WTC11 (cell line): Measurements from ENCODE around the gene CCDC88B. TPM values are rescaled to one million over a fixed set of nuclear protein-coding genes. Genes with fewer than 3 reads are reported as not detected.

Experiments
- ATAC-seq: fragments of 200-7000 bp; cut with Tn5 transposase; 2 replicates; pipeline ENCODE4 v1.10.0; 2021; ENCODE audit warnings: mild to moderate bottlenecking, moderate library complexity
- CTCF ChIA-PET: fragments of 300-600 bp; sonication (Branson Sonifier 250); formaldehyde crosslinking; loops from one replicate; lab custom pipeline; 2021; ENCODE audit warnings: antibody characterized with exemption; lab: Charles Lee
- POLR2A ChIA-PET: fragments of 350-600 bp; sonication (Branson Sonifier 250); formaldehyde crosslinking; loops from one replicate; lab custom pipeline; 2021; ENCODE audit warnings: antibody characterized with exemption; lab: Charles Lee
- DNase-seq: peaks from one replicate; pipeline ENCODE4 v3.0.0; 2021; ENCODE audit warnings: low spot score
- H3K27ac Mint-ChIP-seq: 2 replicates; pipeline ENCODE4 v1.8.0; 2021; ENCODE audit warnings: mixed read lengths
- H3K27me3 Mint-ChIP-seq: 2 replicates; pipeline ENCODE4 v1.8.0; 2021; ENCODE audit warnings: low read depth, mild to moderate bottlenecking, moderate library complexity, mixed read lengths
- H3K36me3 Mint-ChIP-seq: 2 replicates; pipeline ENCODE4 v1.8.0; 2021; ENCODE audit warnings: mixed read lengths
- H3K4me1 Mint-ChIP-seq: 2 replicates; pipeline ENCODE4 v1.8.0; 2022; ENCODE audit warnings: mixed read lengths
- H3K4me3 Mint-ChIP-seq: 2 replicates; pipeline ENCODE4 v1.8.0; 2021; ENCODE audit warnings: mild to moderate bottlenecking, moderate library complexity, mixed read lengths
- H3K9me3 Mint-ChIP-seq: 2 replicates; pipeline ENCODE4 v1.8.0; 2021; ENCODE audit warnings: mixed read lengths
- CDX4 ChIP-seq: fragments of 250-450 bp; sonication (Bioruptor Pico); IDR thresholded peaks from 2 replicates; pipeline ENCODE4 v1.9.0; 2021; ENCODE audit warnings: moderate library complexity, mild to moderate bottlenecking, inconsistent platforms, borderline replicate concordance
- ELF4 ChIP-seq: sonication (generic); formaldehyde crosslinking; IDR thresholded peaks from 2 replicates; pipeline ENCODE4 v1.8.1; 2022; ENCODE audit warnings: low read depth, mild to moderate bottlenecking, moderate library complexity, missing genetic modification reagents
- EMX1 ChIP-seq: fragments of 250-450 bp; sonication (Bioruptor Pico); IDR thresholded peaks from 2 replicates; pipeline ENCODE4 v1.8.0; 2021; ENCODE audit warnings: mild to moderate bottlenecking
- FOXJ3 ChIP-seq: sonication (generic); formaldehyde crosslinking; IDR thresholded peaks from 2 replicates; pipeline ENCODE4 v1.9.0; 2021; ENCODE audit warnings: missing genetic modification reagents, mild to moderate bottlenecking, borderline replicate concordance
- JUN ChIP-seq: sonication (generic); formaldehyde crosslinking; IDR thresholded peaks from 2 replicates; pipeline ENCODE4 v1.8.0; 2023; ENCODE audit warnings: mild to moderate bottlenecking, missing genetic modification reagents
- NR1H2 ChIP-seq: sonication (generic); formaldehyde crosslinking; IDR thresholded peaks from 2 replicates; pipeline ENCODE4 v1.9.0; 2021; ENCODE audit warnings: mild to moderate bottlenecking, moderate library complexity, missing genetic modification reagents
- NR3C1 ChIP-seq: sonication (generic); formaldehyde crosslinking; conservative IDR thresholded peaks from 2 replicates; pipeline ENCODE4 v1.8.1; 2023; ENCODE audit warnings: low read depth, mild to moderate bottlenecking, missing genetic modification reagents
- SMAD3 ChIP-seq: sonication (generic); formaldehyde crosslinking; IDR thresholded peaks from 2 replicates; pipeline ENCODE4 v1.8.0; 2022; ENCODE audit warnings: missing genetic modification reagents, mild to moderate bottlenecking, borderline replicate concordance
- TCF7 ChIP-seq: sonication (generic); formaldehyde crosslinking; IDR thresholded peaks from 2 replicates; pipeline ENCODE4 v1.8.0; 2022; ENCODE audit warnings: mild to moderate bottlenecking, low read depth, missing genetic modification reagents, moderate library complexity
- TEAD1 ChIP-seq: sonication (generic); formaldehyde crosslinking; IDR thresholded peaks from 2 replicates; pipeline ENCODE4 v1.8.0; 2022; ENCODE audit warnings: mild to moderate bottlenecking, missing genetic modification reagents
- ZBTB43 ChIP-seq: sonication (generic); formaldehyde crosslinking; IDR thresholded peaks from 2 replicates; pipeline ENCODE4 v1.8.1; 2023; ENCODE audit warnings: mild to moderate bottlenecking, missing genetic modification reagents
- ZNF138 ChIP-seq: sonication (generic); formaldehyde crosslinking; conservative IDR thresholded peaks from 2 replicates; pipeline ENCODE4 v1.8.1; 2022; ENCODE audit warnings: mild to moderate bottlenecking, moderate library complexity, missing genetic modification reagents
- total RNA-seq: library from RNA; stranded (reverse); gene quantifications from 3 replicates; pipeline ENCODE4 v1.2.3, GENCODE V29; 2021
- TF ChIP-seq, protein P1 (sequence below): sonication (generic); formaldehyde crosslinking; conservative IDR thresholded peaks from 2 replicates; pipeline ENCODE4 v1.8.1; 2023; ENCODE audit warnings: mild to moderate bottlenecking, low read depth, missing genetic modification reagents, moderate library complexity
- TF ChIP-seq, protein P2 (sequence below): fragments of 250-450 bp; sonication (Bioruptor Pico); IDR thresholded peaks from 2 replicates; pipeline ENCODE4 v1.9.0; 2021; ENCODE audit warnings: mild to moderate bottlenecking, borderline replicate concordance
- TF ChIP-seq, protein P3 (sequence below): fragments of 250-450 bp; sonication (Bioruptor Pico); IDR thresholded peaks from 2 replicates; pipeline ENCODE4 v1.8.0; 2021; ENCODE audit warnings: mild to moderate bottlenecking
- TF ChIP-seq, protein P4 (sequence below): sonication (generic); formaldehyde crosslinking; conservative IDR thresholded peaks from 2 replicates; pipeline ENCODE4 v1.8.1; 2022; ENCODE audit warnings: mild to moderate bottlenecking, missing genetic modification reagents
- TF ChIP-seq, protein P5 (sequence below): sonication (generic); formaldehyde crosslinking; IDR thresholded peaks from 2 replicates; pipeline ENCODE4 v1.8.1; 2023; ENCODE audit warnings: mild to moderate bottlenecking, missing genetic modification reagents, moderate library complexity
- TF ChIP-seq, protein P6 (sequence below): sonication (generic); formaldehyde crosslinking; IDR thresholded peaks from 2 replicates; pipeline ENCODE4 v1.8.1; 2022; ENCODE audit warnings: low read depth, missing genetic modification reagents, borderline replicate concordance

CCDC88B gene
- total RNA-seq, 1 experiment from 2014 or later, result 17.0 TPM

DNA sequence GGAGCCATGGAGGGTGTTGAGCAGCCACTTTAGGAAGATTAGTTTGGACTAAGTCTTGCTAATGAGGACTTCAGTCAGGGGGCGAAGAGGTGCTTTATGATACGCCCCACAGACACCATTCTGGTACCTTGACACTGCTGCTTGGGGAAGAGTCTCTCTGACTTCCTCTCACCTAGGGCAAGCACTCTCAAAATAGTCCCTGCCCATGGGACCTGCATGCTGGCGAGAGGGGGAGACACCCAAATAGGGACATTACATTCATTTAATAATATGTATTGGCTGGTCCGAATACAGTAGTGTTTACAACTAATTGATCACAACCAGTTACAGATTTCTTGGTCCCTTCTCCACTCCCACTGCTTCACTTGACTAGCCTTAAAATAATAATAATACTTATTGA lies 44.2 kb upstream of the CCDC88B start:
- TF ChIP-seq, protein P1, sequence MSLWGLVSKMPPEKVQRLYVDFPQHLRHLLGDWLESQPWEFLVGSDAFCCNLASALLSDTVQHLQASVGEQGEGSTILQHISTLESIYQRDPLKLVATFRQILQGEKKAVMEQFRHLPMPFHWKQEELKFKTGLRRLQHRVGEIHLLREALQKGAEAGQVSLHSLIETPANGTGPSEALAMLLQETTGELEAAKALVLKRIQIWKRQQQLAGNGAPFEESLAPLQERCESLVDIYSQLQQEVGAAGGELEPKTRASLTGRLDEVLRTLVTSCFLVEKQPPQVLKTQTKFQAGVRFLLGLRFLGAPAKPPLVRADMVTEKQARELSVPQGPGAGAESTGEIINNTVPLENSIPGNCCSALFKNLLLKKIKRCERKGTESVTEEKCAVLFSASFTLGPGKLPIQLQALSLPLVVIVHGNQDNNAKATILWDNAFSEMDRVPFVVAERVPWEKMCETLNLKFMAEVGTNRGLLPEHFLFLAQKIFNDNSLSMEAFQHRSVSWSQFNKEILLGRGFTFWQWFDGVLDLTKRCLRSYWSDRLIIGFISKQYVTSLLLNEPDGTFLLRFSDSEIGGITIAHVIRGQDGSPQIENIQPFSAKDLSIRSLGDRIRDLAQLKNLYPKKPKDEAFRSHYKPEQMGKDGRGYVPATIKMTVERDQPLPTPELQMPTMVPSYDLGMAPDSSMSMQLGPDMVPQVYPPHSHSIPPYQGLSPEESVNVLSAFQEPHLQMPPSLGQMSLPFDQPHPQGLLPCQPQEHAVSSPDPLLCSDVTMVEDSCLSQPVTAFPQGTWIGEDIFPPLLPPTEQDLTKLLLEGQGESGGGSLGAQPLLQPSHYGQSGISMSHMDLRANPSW (CRISPR knock-in tag), result no peak
- TF ChIP-seq SMAD3 (no peak), FOXJ3 (CRISPR knock-in tag) (no peak), EMX1 (CRISPR knock-in tag) (no peak), ZBTB43 (CRISPR knock-in tag) (no peak), TEAD1 (no peak), ELF4 (CRISPR knock-in tag) (no peak), ZNF138 (CRISPR knock-in tag) (no peak), JUN (CRISPR knock-in tag) (no peak), TCF7 (CRISPR knock-in tag) (no peak), CDX4 (CRISPR knock-in tag) (no peak), NR3C1 (CRISPR knock-in tag) (no peak), NR1H2 (no peak)
- TF ChIP-seq, protein P2, sequence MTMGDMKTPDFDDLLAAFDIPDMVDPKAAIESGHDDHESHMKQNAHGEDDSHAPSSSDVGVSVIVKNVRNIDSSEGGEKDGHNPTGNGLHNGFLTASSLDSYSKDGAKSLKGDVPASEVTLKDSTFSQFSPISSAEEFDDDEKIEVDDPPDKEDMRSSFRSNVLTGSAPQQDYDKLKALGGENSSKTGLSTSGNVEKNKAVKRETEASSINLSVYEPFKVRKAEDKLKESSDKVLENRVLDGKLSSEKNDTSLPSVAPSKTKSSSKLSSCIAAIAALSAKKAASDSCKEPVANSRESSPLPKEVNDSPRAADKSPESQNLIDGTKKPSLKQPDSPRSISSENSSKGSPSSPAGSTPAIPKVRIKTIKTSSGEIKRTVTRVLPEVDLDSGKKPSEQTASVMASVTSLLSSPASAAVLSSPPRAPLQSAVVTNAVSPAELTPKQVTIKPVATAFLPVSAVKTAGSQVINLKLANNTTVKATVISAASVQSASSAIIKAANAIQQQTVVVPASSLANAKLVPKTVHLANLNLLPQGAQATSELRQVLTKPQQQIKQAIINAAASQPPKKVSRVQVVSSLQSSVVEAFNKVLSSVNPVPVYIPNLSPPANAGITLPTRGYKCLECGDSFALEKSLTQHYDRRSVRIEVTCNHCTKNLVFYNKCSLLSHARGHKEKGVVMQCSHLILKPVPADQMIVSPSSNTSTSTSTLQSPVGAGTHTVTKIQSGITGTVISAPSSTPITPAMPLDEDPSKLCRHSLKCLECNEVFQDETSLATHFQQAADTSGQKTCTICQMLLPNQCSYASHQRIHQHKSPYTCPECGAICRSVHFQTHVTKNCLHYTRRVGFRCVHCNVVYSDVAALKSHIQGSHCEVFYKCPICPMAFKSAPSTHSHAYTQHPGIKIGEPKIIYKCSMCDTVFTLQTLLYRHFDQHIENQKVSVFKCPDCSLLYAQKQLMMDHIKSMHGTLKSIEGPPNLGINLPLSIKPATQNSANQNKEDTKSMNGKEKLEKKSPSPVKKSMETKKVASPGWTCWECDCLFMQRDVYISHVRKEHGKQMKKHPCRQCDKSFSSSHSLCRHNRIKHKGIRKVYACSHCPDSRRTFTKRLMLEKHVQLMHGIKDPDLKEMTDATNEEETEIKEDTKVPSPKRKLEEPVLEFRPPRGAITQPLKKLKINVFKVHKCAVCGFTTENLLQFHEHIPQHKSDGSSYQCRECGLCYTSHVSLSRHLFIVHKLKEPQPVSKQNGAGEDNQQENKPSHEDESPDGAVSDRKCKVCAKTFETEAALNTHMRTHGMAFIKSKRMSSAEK, result no peak
- TF ChIP-seq, protein P3, sequence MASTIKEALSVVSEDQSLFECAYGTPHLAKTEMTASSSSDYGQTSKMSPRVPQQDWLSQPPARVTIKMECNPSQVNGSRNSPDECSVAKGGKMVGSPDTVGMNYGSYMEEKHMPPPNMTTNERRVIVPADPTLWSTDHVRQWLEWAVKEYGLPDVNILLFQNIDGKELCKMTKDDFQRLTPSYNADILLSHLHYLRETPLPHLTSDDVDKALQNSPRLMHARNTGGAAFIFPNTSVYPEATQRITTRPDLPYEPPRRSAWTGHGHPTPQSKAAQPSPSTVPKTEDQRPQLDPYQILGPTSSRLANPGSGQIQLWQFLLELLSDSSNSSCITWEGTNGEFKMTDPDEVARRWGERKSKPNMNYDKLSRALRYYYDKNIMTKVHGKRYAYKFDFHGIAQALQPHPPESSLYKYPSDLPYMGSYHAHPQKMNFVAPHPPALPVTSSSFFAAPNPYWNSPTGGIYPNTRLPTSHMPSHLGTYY, result no peak
- TF ChIP-seq, protein P4, sequence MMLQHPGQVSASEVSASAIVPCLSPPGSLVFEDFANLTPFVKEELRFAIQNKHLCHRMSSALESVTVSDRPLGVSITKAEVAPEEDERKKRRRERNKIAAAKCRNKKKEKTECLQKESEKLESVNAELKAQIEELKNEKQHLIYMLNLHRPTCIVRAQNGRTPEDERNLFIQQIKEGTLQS (CRISPR knock-in tag), result no peak
- TF ChIP-seq, protein P5, sequence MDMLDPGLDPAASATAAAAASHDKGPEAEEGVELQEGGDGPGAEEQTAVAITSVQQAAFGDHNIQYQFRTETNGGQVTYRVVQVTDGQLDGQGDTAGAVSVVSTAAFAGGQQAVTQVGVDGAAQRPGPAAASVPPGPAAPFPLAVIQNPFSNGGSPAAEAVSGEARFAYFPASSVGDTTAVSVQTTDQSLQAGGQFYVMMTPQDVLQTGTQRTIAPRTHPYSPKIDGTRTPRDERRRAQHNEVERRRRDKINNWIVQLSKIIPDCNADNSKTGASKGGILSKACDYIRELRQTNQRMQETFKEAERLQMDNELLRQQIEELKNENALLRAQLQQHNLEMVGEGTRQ (CRISPR knock-in tag), result no peak
- TF ChIP-seq, protein P6, sequence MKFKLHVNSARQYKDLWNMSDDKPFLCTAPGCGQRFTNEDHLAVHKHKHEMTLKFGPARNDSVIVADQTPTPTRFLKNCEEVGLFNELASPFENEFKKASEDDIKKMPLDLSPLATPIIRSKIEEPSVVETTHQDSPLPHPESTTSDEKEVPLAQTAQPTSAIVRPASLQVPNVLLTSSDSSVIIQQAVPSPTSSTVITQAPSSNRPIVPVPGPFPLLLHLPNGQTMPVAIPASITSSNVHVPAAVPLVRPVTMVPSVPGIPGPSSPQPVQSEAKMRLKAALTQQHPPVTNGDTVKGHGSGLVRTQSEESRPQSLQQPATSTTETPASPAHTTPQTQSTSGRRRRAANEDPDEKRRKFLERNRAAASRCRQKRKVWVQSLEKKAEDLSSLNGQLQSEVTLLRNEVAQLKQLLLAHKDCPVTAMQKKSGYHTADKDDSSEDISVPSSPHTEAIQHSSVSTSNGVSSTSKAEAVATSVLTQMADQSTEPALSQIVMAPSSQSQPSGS (CRISPR knock-in tag), result no peak
- H3K9me3 Mint-ChIP-seq, result no peaks in the 10 kb centered on the region
- no peaks in the 10 kb centered on the region for H3K36me3 Mint-ChIP-seq
- peaks cover 93% of the 10 kb centered on the region for H3K27me3 Mint-ChIP-seq
- H3K27ac Mint-ChIP-seq, result no peak overlapping the region
- ChIA-PET CTCF (interaction anchor here (0.8 to 1.1 kb wide), 3 partner anchors 9 to 22 kb away, joined by 3 to 5 read pairs (median 3); partner anchors contain the start of gene TRMT112), POLR2A (interaction anchor here (0.7 kb wide), 1 partner anchor 493 kb away, joined by 3 read pairs; no protein-coding TSS in a partner anchor)
- H3K4me1 Mint-ChIP-seq, result peaks cover 14% of the 10 kb centered on the region
- ATAC-seq, result no peak
- H3K4me3 Mint-ChIP-seq, result no peak overlapping the region
- DNase-seq, result no peak
